Left lung (tissue), 10 donors: ENCODE results near the gene PAPOLG. TPM values are rescaled to one million over a fixed set of nuclear protein-coding genes. Genes with fewer than 3 reads are reported as not detected.

Experiments
- ATAC-seq: fragments of 200-7000 bp; cut with Tn5 transposase; one replicate; pipeline ENCODE4 v1.9.1; 2020; ENCODE audit warnings: moderate library complexity
- DNase-seq, 4 donors: peaks; one replicate each; pipeline ENCODE4 v3.0.0-alpha.2; 2013 to 2020
- H3K27ac ChIP-seq, 2 donors: fragments of 200-600 bp; sonication (generic) in 1 of 2; one replicate each; pipeline versions ENCODE4 v1.5.0 to v1.8.0; 2020 to 2021
- H3K27me3 ChIP-seq, 2 donors: fragments of 200-600 bp; sonication (generic) in 1 of 2; one replicate each; pipeline versions ENCODE4 v1.5.0 to v1.8.0; 2020 to 2021
- H3K36me3 ChIP-seq, 2 donors: fragments of 200-600 bp; sonication (generic) in 1 of 2; one replicate each; pipeline versions ENCODE4 v1.5.0 to v1.8.0; 2020 to 2021
- H3K4me1 ChIP-seq, 2 donors: fragments of 200-600 bp; one replicate each; pipeline ENCODE4 v1.8.0; 2021
- H3K4me3 ChIP-seq, 2 donors: fragments of 200-600 bp; sonication (generic) in 1 of 2; one replicate each; pipeline versions ENCODE4 v1.5.0 to v1.8.0; 2020 to 2021; ENCODE audit warnings: mild to moderate bottlenecking in 1 of 2
- H3K9me3 ChIP-seq, 2 donors: fragments of 200-600 bp; sonication (generic) in 1 of 2; one replicate each; pipeline versions ENCODE4 v1.5.0 to v1.8.0; 2020 to 2021
- intact Hi-C, 2 donors: fragments of 100-400 bp; cut with DNase I; formaldehyde crosslinking; loops; one replicate each; pipeline versions ENCODE4 v1.11.2 to v1.14.2; 2022
- polyA plus RNA-seq, 6 donors: library from polyadenylated mRNA; unstranded; fragments of 120-200 nt; gene quantifications; one replicate each; pipeline ENCODE4 v1.2.1, GENCODE V29; 2013; ENCODE audit not compliant: insufficient read length in 6 of 6
- total RNA-seq, 2 donors: library from RNA; stranded (reverse); fragmentation: NEBNext Ultra II Directional; extraction: Animal tissue kit (Norgen Biotek cat#: 25700); gene quantifications; one replicate each; pipeline ENCODE4 v1.2.1, GENCODE V29; 2021
- TF ChIP-seq, protein P1 (sequence below), 2 donors: fragments of 200-600 bp; sonication (generic) in 1 of 2; IDR thresholded peaks; one replicate each; pipeline versions ENCODE4 v1.5.0 to v1.8.0; 2021; ENCODE audit warnings: antibody characterized with exemption in 2 of 2
- donor health status: DM: no; HTN: yes; CAD: no.
- donor health status: DM: no; HTN: no; CAD: no.

PAPOLG gene
- total and polyA plus RNA-seq, 8 donors, result 11.3 to 30.5 (median 24.7) TPM

DNA sequence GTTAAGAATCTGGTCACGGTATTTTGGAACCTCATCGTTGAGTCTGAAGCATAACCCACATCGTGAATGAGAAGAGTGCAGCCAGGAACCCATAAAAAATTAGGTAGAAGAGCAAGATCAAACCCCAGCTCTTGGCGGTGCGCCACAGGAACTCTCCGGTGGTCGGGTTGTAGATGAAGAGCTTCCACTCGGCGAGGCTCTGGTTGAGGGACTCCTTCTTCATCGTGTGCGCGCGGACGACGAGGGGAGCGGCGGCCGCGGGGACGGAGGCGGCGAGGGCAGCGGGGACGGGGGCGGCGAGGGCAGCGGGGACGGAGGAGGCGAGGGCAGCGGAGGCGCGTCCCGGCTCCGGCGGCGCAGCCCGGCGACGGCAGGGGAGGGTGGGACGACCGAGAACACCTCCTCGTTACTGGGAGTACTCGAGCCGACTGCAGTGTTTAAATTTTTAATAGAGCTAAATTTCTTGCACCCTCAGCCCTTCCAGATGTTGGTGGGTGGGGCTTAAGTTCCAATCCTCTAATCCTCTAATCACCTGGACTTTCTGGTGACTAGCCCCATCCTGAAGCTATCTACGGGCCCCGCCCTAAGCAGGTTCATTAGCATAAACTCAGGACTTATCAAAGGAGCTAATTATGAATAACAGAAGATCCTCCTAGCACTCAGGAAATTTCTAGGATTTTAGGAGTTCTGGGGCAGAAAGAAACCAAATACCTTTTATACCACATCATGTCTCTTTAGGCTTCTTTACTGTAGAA, 20.4 kb upstream of the PAPOLG start:
- Histone ChIP-seq H3K36me3 (no peaks in the 10 kb centered on the region), H3K4me1 (peaks cover 0 to 3% of the 10 kb centered on the region in 2 donors), H3K27me3 (peaks cover 5 to 53% of the 10 kb centered on the region in 2 donors), H3K4me3 (peak overlapping the region in 1 of 2 donors; percentile 39), H3K9me3 (no peaks in the 10 kb centered on the region), H3K27ac (no peak overlapping the region)
- intact Hi-C loops, result no loop called here
- DNase-seq (peak in 1 of 4 donors; percentile 81), ATAC-seq (peak; percentile 60)
- TF ChIP-seq, protein P1, sequence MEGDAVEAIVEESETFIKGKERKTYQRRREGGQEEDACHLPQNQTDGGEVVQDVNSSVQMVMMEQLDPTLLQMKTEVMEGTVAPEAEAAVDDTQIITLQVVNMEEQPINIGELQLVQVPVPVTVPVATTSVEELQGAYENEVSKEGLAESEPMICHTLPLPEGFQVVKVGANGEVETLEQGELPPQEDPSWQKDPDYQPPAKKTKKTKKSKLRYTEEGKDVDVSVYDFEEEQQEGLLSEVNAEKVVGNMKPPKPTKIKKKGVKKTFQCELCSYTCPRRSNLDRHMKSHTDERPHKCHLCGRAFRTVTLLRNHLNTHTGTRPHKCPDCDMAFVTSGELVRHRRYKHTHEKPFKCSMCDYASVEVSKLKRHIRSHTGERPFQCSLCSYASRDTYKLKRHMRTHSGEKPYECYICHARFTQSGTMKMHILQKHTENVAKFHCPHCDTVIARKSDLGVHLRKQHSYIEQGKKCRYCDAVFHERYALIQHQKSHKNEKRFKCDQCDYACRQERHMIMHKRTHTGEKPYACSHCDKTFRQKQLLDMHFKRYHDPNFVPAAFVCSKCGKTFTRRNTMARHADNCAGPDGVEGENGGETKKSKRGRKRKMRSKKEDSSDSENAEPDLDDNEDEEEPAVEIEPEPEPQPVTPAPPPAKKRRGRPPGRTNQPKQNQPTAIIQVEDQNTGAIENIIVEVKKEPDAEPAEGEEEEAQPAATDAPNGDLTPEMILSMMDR (IDR thresholded peaks at IDR 0.05), result no peak

DNA sequence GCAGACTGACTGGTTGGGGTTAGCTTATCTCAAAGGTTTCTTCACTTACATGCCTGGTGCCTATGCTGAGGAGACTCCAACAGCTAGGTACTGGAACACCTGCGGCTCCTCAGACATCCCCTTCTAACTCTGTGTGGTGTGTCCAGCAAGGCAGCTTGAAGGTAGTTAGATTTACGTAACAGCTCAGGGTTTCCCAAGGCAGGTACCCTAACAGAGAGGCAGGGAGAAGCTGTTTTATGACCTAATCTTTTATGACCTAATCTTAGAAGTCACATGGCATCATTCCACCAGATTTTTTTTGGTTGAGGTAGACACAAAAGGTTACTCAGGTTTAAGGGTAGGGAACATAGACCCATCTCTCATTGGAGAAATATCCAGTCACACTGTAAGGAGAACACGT, 17.4 kb upstream of the PAPOLG start:
- Histone ChIP-seq H3K9me3 (no peaks in the 10 kb centered on the region), H3K36me3 (no peaks in the 10 kb centered on the region), H3K4me3 (no peak overlapping the region), H3K27ac (no peak overlapping the region), H3K4me1 (peaks cover 0 to 3% of the 10 kb centered on the region in 2 donors), H3K27me3 (peaks cover 5 to 53% of the 10 kb centered on the region in 2 donors)
- ATAC-seq (no peak), DNase-seq (no peak)
- TF ChIP-seq, protein P1 (IDR thresholded peaks at IDR 0.05), result no peak
- intact Hi-C loops, result no loop called here

DNA sequence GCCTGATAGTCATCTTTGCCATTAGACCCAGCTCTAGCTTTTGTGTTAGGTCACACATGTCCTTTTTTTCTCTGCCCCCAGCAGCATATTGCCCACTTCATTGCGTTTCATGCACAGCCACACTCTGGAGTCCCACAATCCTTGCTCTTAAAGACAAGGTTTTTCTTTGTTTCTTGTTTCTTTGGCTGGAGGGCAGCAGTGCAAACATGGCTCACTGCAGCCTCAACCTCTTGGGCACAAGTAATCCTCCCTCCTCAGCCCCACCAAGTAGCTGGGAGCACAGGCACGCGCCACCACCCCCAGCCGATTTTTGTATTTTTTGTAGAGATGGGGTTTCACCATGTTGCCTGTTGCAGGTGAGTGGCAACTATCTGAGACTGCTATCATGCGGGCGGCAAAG, 16.9 kb upstream of the PAPOLG start:
- DNase-seq (no peak), ATAC-seq (no peak)
- intact Hi-C loops, result no loop called here
- H3K4me1 ChIP-seq, result peaks cover 0 to 3% of the 10 kb centered on the region in 2 donors
- TF ChIP-seq, protein P1 (IDR thresholded peaks at IDR 0.05), result no peak
- no peaks in the 10 kb centered on the region for H3K9me3 ChIP-seq
- H3K27me3 ChIP-seq, result peaks cover 5 to 53% of the 10 kb centered on the region in 2 donors
- no peak overlapping the region for H3K4me3 ChIP-seq
- H3K27ac ChIP-seq, result no peak overlapping the region
- H3K36me3 ChIP-seq, result no peaks in the 10 kb centered on the region

DNA sequence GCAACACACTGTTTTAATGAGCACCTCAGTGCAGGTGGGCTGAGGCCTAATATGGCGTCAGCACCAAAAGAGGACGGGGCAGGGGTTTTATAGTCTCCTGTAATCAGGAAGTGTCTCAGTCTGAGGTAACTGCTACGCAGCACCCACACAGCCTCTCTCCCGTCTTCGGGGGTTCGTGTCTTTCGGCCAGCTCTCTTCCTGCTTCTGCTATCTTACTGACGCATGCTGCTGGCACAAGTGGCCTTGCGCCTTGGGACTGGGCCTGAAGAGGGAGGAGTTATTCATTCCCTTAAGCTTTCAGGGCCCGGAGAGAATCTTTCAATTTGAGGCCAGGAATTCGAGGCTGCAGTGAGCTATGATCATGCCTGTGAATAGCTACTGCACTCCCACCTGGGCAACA, 14.5 kb upstream of the PAPOLG start:
- Histone ChIP-seq H3K27ac (no peak overlapping the region), H3K36me3 (no peaks in the 10 kb centered on the region), H3K9me3 (no peaks in the 10 kb centered on the region), H3K27me3 (peaks cover 5 to 30% of the 10 kb centered on the region in 2 donors), H3K4me3 (no peak overlapping the region), H3K4me1 (no peaks in the 10 kb centered on the region)
- DNase-seq (no peak), ATAC-seq (no peak)
- intact Hi-C loops, result no loop called here
- TF ChIP-seq, protein P1 (IDR thresholded peaks at IDR 0.05), result no peak

DNA sequence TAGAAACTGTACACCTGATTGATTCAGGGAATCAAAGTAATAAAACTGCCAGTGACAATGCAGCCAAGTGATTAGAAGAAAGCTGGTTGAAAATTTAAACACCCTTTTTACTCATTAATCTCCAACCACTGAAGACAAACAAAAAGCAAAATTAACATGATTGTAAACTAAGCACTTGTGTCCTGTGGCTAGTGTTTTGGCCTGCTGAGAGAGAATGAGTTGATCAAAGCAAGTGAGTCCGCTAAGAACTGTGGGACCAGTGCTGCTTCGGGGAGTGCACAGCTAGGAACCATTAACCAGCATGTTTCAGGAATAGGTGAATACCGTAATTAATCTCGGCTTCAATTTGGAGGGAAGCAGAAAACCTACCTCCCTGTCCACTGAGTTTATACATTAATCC, 13.6 kb upstream of the PAPOLG start:
- Histone ChIP-seq H3K36me3 (no peaks in the 10 kb centered on the region), H3K4me1 (no peaks in the 10 kb centered on the region), H3K4me3 (no peak overlapping the region), H3K27me3 (peaks cover 0 to 21% of the 10 kb centered on the region in 2 donors), H3K9me3 (no peaks in the 10 kb centered on the region), H3K27ac (no peak overlapping the region)
- DNase-seq (no peak), ATAC-seq (no peak)
- intact Hi-C loops, result no loop called here
- TF ChIP-seq, protein P1 (IDR thresholded peaks at IDR 0.05), result no peak
